ENCODE results near the gene ZNF33B. TPM values are rescaled to one million over a fixed set of nuclear protein-coding genes. Genes with fewer than 3 reads are reported as not detected.

ZNF33B gene
- total RNA-seq, 4 donors from 2014 or later: 5.3 to 38.6 (median 21.3) TPM

- peaks cover 0 to 16% of the 10 kb centered on the region in 2 donors for H3K9me3 ChIP-seq
- no peak for DNase-seq
- peaks cover 0 to 3% of the 10 kb centered on the region in 2 donors for H3K4me1 ChIP-seq
- intact Hi-C loops (cut with DNase I; ENCODE audit: low total_unique reads): no loop called here
- H3K4me3 ChIP-seq: no peak overlapping the region
- TF ChIP-seq CTCF (IDR thresholded peaks at IDR 0.05) (no peak), POLR2A (IDR thresholded peaks at IDR 0.05) (no peak)
- no peak overlapping the region for H3K27ac ChIP-seq
- no peaks in the 10 kb centered on the region for H3K27me3 ChIP-seq
- peaks cover 0 to 3% of the 10 kb centered on the region in 2 donors for H3K36me3 ChIP-seq
These were observed 88.5 kb downstream of the ZNF33B start for GRCh38 chr10:42549851-42550250.

- DNase-seq: no peak
- Histone ChIP-seq H3K4me1 (peaks cover 0 to 3% of the 10 kb centered on the region in 2 donors), H3K27me3 (no peaks in the 10 kb centered on the region), H3K9me3 (peaks cover 0 to 32% of the 10 kb centered on the region in 2 donors), H3K36me3 (peaks cover 0 to 3% of the 10 kb centered on the region in 2 donors), H3K4me3 (no peak overlapping the region), H3K27ac (no peak overlapping the region)
- intact Hi-C loops (cut with DNase I; ENCODE audit: low total_unique reads): no loop called here
- no peak for TF ChIP-seq POLR2A (IDR thresholded peaks at IDR 0.05)
- TF ChIP-seq CTCF (IDR thresholded peaks at IDR 0.05): no peak
These were observed 90.1 kb downstream of the ZNF33B start for GRCh38 chr10:42548254-42548653.

GRCh38 chr10:42544945-42545344 lies 93.4 kb downstream of the ZNF33B start:
- intact Hi-C loops (cut with DNase I; ENCODE audit: low total_unique reads): no loop called here
- Histone ChIP-seq H3K4me1 (no peaks in the 10 kb centered on the region), H3K36me3 (peaks cover 0 to 3% of the 10 kb centered on the region in 2 donors), H3K9me3 (peaks cover 0 to 59% of the 10 kb centered on the region in 2 donors), H3K4me3 (no peak overlapping the region), H3K27me3 (no peaks in the 10 kb centered on the region), H3K27ac (no peak overlapping the region)
- DNase-seq: no peak
- TF ChIP-seq CTCF (IDR thresholded peaks at IDR 0.05) (no peak), POLR2A (IDR thresholded peaks at IDR 0.05) (no peak)

GRCh38 chr10:42543840-42544372 lies 94.5 kb downstream of the ZNF33B start:
- no peak for DNase-seq
- intact Hi-C loops (cut with DNase I; ENCODE audit: low total_unique reads): no loop called here
- Histone ChIP-seq H3K27ac (no peak overlapping the region), H3K36me3 (peaks cover 0 to 3% of the 10 kb centered on the region in 2 donors), H3K4me1 (no peaks in the 10 kb centered on the region), H3K9me3 (peaks cover 0 to 69% of the 10 kb centered on the region in 2 donors), H3K4me3 (no peak overlapping the region), H3K27me3 (no peaks in the 10 kb centered on the region)
- TF ChIP-seq CTCF (IDR thresholded peaks at IDR 0.05) (no peak), POLR2A (IDR thresholded peaks at IDR 0.05) (no peak)

Small RNA genes within 50 kb of the gene (small RNA-seq; reads per million reads assigned to genes)
- not detected for gene AL022345.1
- not detected for gene AL022345.2
- not detected for gene AL022345.3
- gene FXYD6P1: not detected
- gene RNU6-1170P: not detected

Other genes starting within 250 kb of the ZNF33B start
- gene BMS1, start 144.2 kb upstream of the ZNF33B start, total RNA-seq: 10 to 100 TPM in 2 of 4 donors, 1 to 10 TPM in 2; 8.5 to 29.3 (median 13.2) TPM

Data from uterus (tissue), 4 donors.